Tibial nerve (tissue), 4 donors: ENCODE measurements around the gene SART3. TPM values are rescaled to one million over a fixed set of nuclear protein-coding genes. Genes with fewer than 3 reads are reported as not detected.

ENCODE experiments used
- DNase-seq, 2 donors: peaks; one replicate each; pipeline ENCODE4 v3.0.0-alpha.2; 2019; ENCODE audit warnings: low spot score in 2 of 2
- H3K27ac ChIP-seq, 4 donors: fragments of 200-600 bp; sonication (generic) in 3 of 4; one replicate each; pipeline ENCODE4 v1.5.1; 2017 to 2019; ENCODE audit warnings: mild to moderate bottlenecking in 1 of 4
- H3K27me3 ChIP-seq, 2 donors: fragments of 200-600 bp; sonication (generic) in 1 of 2; one replicate each; pipeline versions ENCODE4 v1.5.1 to v1.6.0; 2017 to 2019
- H3K36me3 ChIP-seq, 3 donors: fragments of 200-600 bp; sonication (generic); one replicate each; pipeline ENCODE4 v1.5.1; 2018 to 2019
- H3K4me1 ChIP-seq, 4 donors: fragments of 200-600 bp; sonication (generic) in 3 of 4; one replicate each; pipeline ENCODE4 v1.5.1; 2017 to 2019
- H3K4me3 ChIP-seq, 4 donors: fragments of 200-600 bp; sonication (generic) in 3 of 4; one replicate each; pipeline ENCODE4 v1.5.1; 2017 to 2019; ENCODE audit warnings: mild to moderate bottlenecking in 1 of 4, moderate library complexity in 1 of 4
- H3K9me3 ChIP-seq, 4 donors: fragments of 200-600 bp; sonication (generic) in 3 of 4; one replicate each; pipeline ENCODE4 v1.5.1; 2017 to 2019
- CTCF ChIP-seq, 5 experiments: fragments of 200-600 bp in 3 of 5; fragments of 450-650 bp in 2 of 5; sonication (generic) in 3 of 5; IDR thresholded peaks; one replicate each; pipeline ENCODE4 v1.5.1; 2016 to 2019; ENCODE audit warnings: antibody characterized with exemption in 5 of 5, mild to moderate bottlenecking in 3 of 5, moderate library complexity in 2 of 5
- EP300 ChIP-seq, 2 donors: sonication (generic); formaldehyde crosslinking; IDR thresholded peaks; one replicate each; pipeline ENCODE4 v1.6.1; 2017; ENCODE audit warnings: antibody characterized with exemption in 2 of 2, mild to moderate bottlenecking in 1 of 2
- POLR2A ChIP-seq, 2 donors: fragments of 450-650 bp; IDR thresholded peaks; one replicate each; pipeline ENCODE4 v1.6.1; 2017; ENCODE audit warnings: antibody characterized with exemption in 2 of 2, mild to moderate bottlenecking in 2 of 2, moderate library complexity in 2 of 2
- WGBS, 2 donors: methylation state at CpG; one replicate each; pipeline ENCODE4 v1.1.5; 2018; 5-methylcytosine and 5-hydroxymethylcytosine counted together
- total RNA-seq, 4 donors: library from RNA; depleted of rRNA; stranded (reverse); fragments of >200 nt; gene quantifications; one replicate each; pipeline ENCODE4 v1.1.0, GENCODE V29; 2016

Gene SART3
- total RNA-seq, 4 donors from 2014 or later = 51.3 to 70.1 (median 63.4) TPM

- Histone ChIP-seq H3K9me3 (no peaks in the 10 kb centered on the region), H3K27me3 (no peaks in the 10 kb centered on the region), H3K27ac (no peak overlapping the region), H3K4me1 (peaks cover 0 to 37% (median 0%) of the 10 kb centered on the region in 4 donors), H3K4me3 (no peak overlapping the region), H3K36me3 (peaks cover 0 to 64% (median 4%) of the 10 kb centered on the region in 3 donors)
- no peak for DNase-seq
- TF ChIP-seq CTCF (IDR thresholded peaks at IDR 0.05) = no peak
- TF ChIP-seq EP300 (IDR thresholded peaks at IDR 0.05) = no peak
- no peak for TF ChIP-seq POLR2A (IDR thresholded peaks at IDR 0.05)
- 70 to 73% methylated on average over 9 of the region's 9 CpGs for WGBS, 2 donors
These were observed 13.3 kb downstream of the SART3 start for GRCh38 chr12:108547686-108548085.

GRCh38 chr12:108543652-108544051 is 17.3 kb downstream of the SART3 start:
- Histone ChIP-seq H3K4me3 (no peak overlapping the region), H3K4me1 (peaks cover 0 to 28% (median 2%) of the 10 kb centered on the region in 4 donors), H3K27me3 (no peaks in the 10 kb centered on the region), H3K9me3 (no peaks in the 10 kb centered on the region), H3K36me3 (peaks cover 0 to 66% (median 4%) of the 10 kb centered on the region in 3 donors), H3K27ac (no peak overlapping the region)
- no peak for DNase-seq
- 90 to 97% methylated on average over 3 of the region's 3 CpGs for WGBS, 2 donors
- TF ChIP-seq POLR2A (IDR thresholded peaks at IDR 0.05) (no peak), EP300 (IDR thresholded peaks at IDR 0.05) (no peak), CTCF (IDR thresholded peaks at IDR 0.05) (no peak)

- Histone ChIP-seq H3K27ac (no peak overlapping the region), H3K36me3 (peaks cover 0 to 64% (median 4%) of the 10 kb centered on the region in 3 donors), H3K4me3 (no peak overlapping the region), H3K9me3 (no peaks in the 10 kb centered on the region), H3K4me1 (peaks cover 0 to 19% (median 2%) of the 10 kb centered on the region in 4 donors), H3K27me3 (no peaks in the 10 kb centered on the region)
- WGBS, 2 donors = 79 to 82% methylated on average over 4 of the region's 4 CpGs
- TF ChIP-seq EP300 (IDR thresholded peaks at IDR 0.05) (no peak), CTCF (IDR thresholded peaks at IDR 0.05) (no peak), POLR2A (IDR thresholded peaks at IDR 0.05) (no peak)
- no peak for DNase-seq
These were observed 18.7 kb downstream of the SART3 start for GRCh38 chr12:108542320-108542719.

- Histone ChIP-seq H3K9me3 (no peaks in the 10 kb centered on the region), H3K27ac (no peak overlapping the region), H3K36me3 (peaks cover 0 to 61% (median 15%) of the 10 kb centered on the region in 3 donors), H3K4me1 (peaks cover 0 to 12% (median 2%) of the 10 kb centered on the region in 4 donors), H3K4me3 (no peak overlapping the region), H3K27me3 (no peaks in the 10 kb centered on the region)
- DNase-seq = no peak
- 93% methylated on average over 10 of the region's 10 CpGs for WGBS, 2 donors
- TF ChIP-seq CTCF (IDR thresholded peaks at IDR 0.05) = no peak
- no peak for TF ChIP-seq POLR2A (IDR thresholded peaks at IDR 0.05)
- no peak for TF ChIP-seq EP300 (IDR thresholded peaks at IDR 0.05)
These were observed 22.3 kb downstream of the SART3 start for GRCh38 chr12:108538616-108539195.

- H3K4me3 ChIP-seq = no peak overlapping the region
- no peak for TF ChIP-seq EP300 (IDR thresholded peaks at IDR 0.05)
- TF ChIP-seq CTCF (IDR thresholded peaks at IDR 0.05) = no peak
- no peak for TF ChIP-seq POLR2A (IDR thresholded peaks at IDR 0.05)
- no peak for DNase-seq
- H3K4me1 ChIP-seq = peaks cover 0 to 12% (median 2%) of the 10 kb centered on the region in 4 donors
- H3K27ac ChIP-seq = no peak overlapping the region
- no peaks in the 10 kb centered on the region for H3K27me3 ChIP-seq
- H3K9me3 ChIP-seq = no peaks in the 10 kb centered on the region
- 75 to 89% methylated on average over 6 of the region's 6 CpGs for WGBS, 2 donors
- peaks cover 0 to 55% (median 15%) of the 10 kb centered on the region in 3 donors for H3K36me3 ChIP-seq
These were observed 22.8 kb downstream of the SART3 start for GRCh38 chr12:108538146-108538545.
